HepG2 (cell line): Measurements from ENCODE around the gene ATP13A2. TPM values are rescaled to one million over a fixed set of nuclear protein-coding genes. Genes with fewer than 3 reads are reported as not detected.

Source experiments
- CC2D1A ChIP-seq: sonication (generic); formaldehyde crosslinking; IDR thresholded peaks from 2 replicates; pipeline ENCODE4 v1.8.1; 2023; ENCODE audit warnings: mild to moderate bottlenecking, missing genetic modification reagents
- FIP1L1 ChIP-seq: fragments of 200-400 bp; formaldehyde crosslinking; IDR thresholded peaks from 2 replicates; pipeline ENCODE4 v1.6.1; 2018; ENCODE audit warnings: low read depth, mild to moderate bottlenecking, low read length, moderate library complexity, borderline replicate concordance; ENCODE audit not compliant: insufficient read depth
- FLYWCH1 ChIP-seq: sonication (generic); formaldehyde crosslinking; IDR thresholded peaks from 2 replicates; pipeline ENCODE4 v1.8.1; 2023; ENCODE audit warnings: mild to moderate bottlenecking, missing genetic modification reagents
- HMG20A ChIP-seq: IDR thresholded peaks from 2 replicates; pipeline ENCODE4 v1.6.1; 2016; ENCODE audit warnings: borderline replicate concordance
- NR3C1 ChIP-seq: sonication (generic); formaldehyde crosslinking; IDR thresholded peaks from 2 replicates; pipeline ENCODE4 v1.4.0; 2020; ENCODE audit warnings: missing genetic modification reagents
- PLRG1 ChIP-seq: fragments of 450-650 bp; conservative IDR thresholded peaks from 2 replicates; pipeline ENCODE4 v1.6.1; 2016
- PPARG ChIP-seq: conservative IDR thresholded peaks from 2 replicates; pipeline ENCODE4 v1.6.1; 2016; ENCODE audit warnings: missing biosample characterization, missing genetic modification reagents
- REPIN1 ChIP-seq: sonication (generic); formaldehyde crosslinking; IDR thresholded peaks from 2 replicates; pipeline ENCODE4 v1.8.0; 2022; ENCODE audit warnings: missing genetic modification reagents, low read depth, mild to moderate bottlenecking, borderline replicate concordance
- SMC3 ChIP-seq: IDR thresholded peaks from 2 replicates; pipeline ENCODE4 v1.6.1; 2011; ENCODE audit warnings: low read length, improper control_type of control experiment
- TAF1 ChIP-seq: sonication (generic); formaldehyde crosslinking; IDR thresholded peaks from 2 replicates; pipeline ENCODE4 v1.4.0; 2020; ENCODE audit warnings: missing genetic modification reagents
- ZNF138 ChIP-seq: sonication (generic); formaldehyde crosslinking; IDR thresholded peaks from 2 replicates; pipeline ENCODE4 v1.5.0; 2020; ENCODE audit warnings: mild to moderate bottlenecking, low read depth, missing genetic modification reagents
- ZNF207 ChIP-seq: fragments of 450-650 bp; IDR thresholded peaks from 2 replicates; pipeline ENCODE4 v1.6.1; 2016; ENCODE audit warnings: antibody characterized with exemption, borderline replicate concordance
- ZNF253 ChIP-seq: sonication (generic); formaldehyde crosslinking; IDR thresholded peaks from 2 replicates; pipeline ENCODE4 v1.8.0; 2022; ENCODE audit warnings: mild to moderate bottlenecking, missing genetic modification reagents, borderline replicate concordance
- ZNF260 ChIP-seq: sonication (generic); formaldehyde crosslinking; IDR thresholded peaks from 2 replicates; pipeline ENCODE4 v1.4.0; 2020; ENCODE audit warnings: missing genetic modification reagents, low read depth, mild to moderate bottlenecking, borderline replicate concordance
- ZNF326 ChIP-seq: sonication (generic); formaldehyde crosslinking; IDR thresholded peaks from 2 replicates; pipeline ENCODE4 v1.4.0; 2020; ENCODE audit warnings: missing genetic modification reagents, borderline replicate concordance
- ZNF337 ChIP-seq: sonication (generic); formaldehyde crosslinking; IDR thresholded peaks from 2 replicates; pipeline ENCODE4 v1.5.1; 2020; ENCODE audit warnings: missing genetic modification reagents, low read depth, mild to moderate bottlenecking, borderline replicate concordance
- ZNF777 ChIP-seq: sonication (generic); formaldehyde crosslinking; IDR thresholded peaks from 2 replicates; pipeline ENCODE4 v1.4.0; 2020; ENCODE audit warnings: missing genetic modification reagents
- ZNF781 ChIP-seq: sonication (generic); formaldehyde crosslinking; IDR thresholded peaks from 2 replicates; pipeline ENCODE4 v1.5.1; 2020; ENCODE audit warnings: borderline replicate concordance, mild to moderate bottlenecking, missing genetic modification reagents; ENCODE audit errors: not compliant biosample characterization
- polyA plus RNA-seq, 8 experiments: library from polyadenylated mRNA; depleted of rRNA in 3 of 8; stranded (reverse) in 7 of 8; unstranded in 1 of 8; fragments of >200 nt; fragmentation: Illumina TruSeq in 4 of 8; extraction: Trizol in 4 of 8; gene quantifications; 2 replicates each; pipeline versions ENCODE4 v1.2.1 to v1.2.3, GENCODE V29; 2011 to 2016; ENCODE audit warnings: low read depth in 4 of 8, missing spikeins in 1 of 8, mixed read lengths in 1 of 8; ENCODE audit not compliant: insufficient read depth in 1 of 8
- total RNA-seq, 5 experiments: library from RNA; depleted of rRNA; stranded (reverse); fragments of >200 nt; fragmentation: Illumina TruSeq; extraction: Trizol; gene quantifications; 2 replicates each; pipeline ENCODE4 v1.2.3, GENCODE V29; 2016; ENCODE audit warnings: low read depth in 1 of 5
- TF ChIP-seq, protein P1 (sequence below): sonication (generic); formaldehyde crosslinking; IDR thresholded peaks from 2 replicates; pipeline ENCODE4 v1.4.0; 2020; ENCODE audit warnings: missing genetic modification reagents, borderline replicate concordance
- TF ChIP-seq, protein P2 (sequence below): sonication (generic); formaldehyde crosslinking; IDR thresholded peaks from one replicate; pipeline ENCODE4 v1.5.1; 2020; ENCODE audit warnings: mild to moderate bottlenecking, missing genetic modification reagents; ENCODE audit errors: not compliant biosample characterization

Gene ATP13A2
- total and polyA plus RNA-seq, 2 of the 13 experiments (the other 11 are each of a cell fraction or from before 2014, with no cell fraction given), result 13.2 to 16.2 TPM

DNA sequence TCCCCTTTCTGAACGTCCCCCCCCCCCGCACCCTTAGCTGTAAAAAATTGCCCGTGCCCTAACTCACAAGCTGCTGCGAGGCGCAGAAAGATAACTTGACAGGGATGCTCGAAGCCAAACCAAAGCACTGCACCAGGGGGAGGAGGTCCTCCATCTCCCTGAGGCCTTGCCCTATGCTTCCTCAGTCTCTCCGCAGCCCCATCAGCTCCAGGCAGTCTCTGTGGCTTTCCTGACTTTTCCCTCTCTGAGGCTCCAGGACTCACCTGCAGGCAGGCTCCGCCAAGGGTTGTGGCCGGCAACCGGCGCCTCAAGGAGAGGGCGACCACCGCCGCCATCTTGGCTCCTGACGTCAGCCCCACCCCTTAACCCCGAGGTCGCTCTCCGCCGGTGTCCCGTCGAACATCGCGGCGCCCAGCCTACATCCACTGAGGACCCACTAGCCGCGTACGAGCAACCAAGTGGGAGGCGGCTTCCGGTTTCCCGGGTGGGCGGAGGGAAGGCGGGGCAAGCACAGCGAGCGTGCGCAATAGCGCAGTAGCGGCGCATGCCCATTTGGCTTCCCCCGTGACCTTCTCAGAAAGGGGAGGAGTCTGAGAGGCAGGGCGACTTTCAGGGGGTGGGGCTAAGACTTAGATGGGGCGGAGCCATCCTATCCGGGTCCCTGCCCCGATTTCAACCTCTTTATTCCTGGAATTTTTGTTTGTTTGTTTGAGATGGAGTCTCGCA lies 42.1 kb upstream of the ATP13A2 start, which contains the start of gene SDHB (continued):
- TF ChIP-seq, protein P1, sequence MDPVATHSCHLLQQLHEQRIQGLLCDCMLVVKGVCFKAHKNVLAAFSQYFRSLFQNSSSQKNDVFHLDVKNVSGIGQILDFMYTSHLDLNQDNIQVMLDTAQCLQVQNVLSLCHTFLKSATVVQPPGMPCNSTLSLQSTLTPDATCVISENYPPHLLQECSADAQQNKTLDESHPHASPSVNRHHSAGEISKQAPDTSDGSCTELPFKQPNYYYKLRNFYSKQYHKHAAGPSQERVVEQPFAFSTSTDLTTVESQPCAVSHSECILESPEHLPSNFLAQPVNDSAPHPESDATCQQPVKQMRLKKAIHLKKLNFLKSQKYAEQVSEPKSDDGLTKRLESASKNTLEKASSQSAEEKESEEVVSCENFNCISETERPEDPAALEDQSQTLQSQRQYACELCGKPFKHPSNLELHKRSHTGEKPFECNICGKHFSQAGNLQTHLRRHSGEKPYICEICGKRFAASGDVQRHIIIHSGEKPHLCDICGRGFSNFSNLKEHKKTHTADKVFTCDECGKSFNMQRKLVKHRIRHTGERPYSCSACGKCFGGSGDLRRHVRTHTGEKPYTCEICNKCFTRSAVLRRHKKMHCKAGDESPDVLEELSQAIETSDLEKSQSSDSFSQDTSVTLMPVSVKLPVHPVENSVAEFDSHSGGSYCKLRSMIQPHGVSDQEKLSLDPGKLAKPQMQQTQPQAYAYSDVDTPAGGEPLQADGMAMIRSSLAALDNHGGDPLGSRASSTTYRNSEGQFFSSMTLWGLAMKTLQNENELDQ, result no peak
- no peak for TF ChIP-seq NR3C1 (CRISPR knock-in tag)
- TF ChIP-seq ZNF253, result no peak
- no peak for TF ChIP-seq ZNF326 (CRISPR knock-in tag)
- TF ChIP-seq PLRG1, result no peak
- TF ChIP-seq FIP1L1, result no peak
- no peak for TF ChIP-seq ZNF207
- TF ChIP-seq ZNF777 (CRISPR knock-in tag), result peak; percentile 94
- TF ChIP-seq SMC3, result no peak
- TF ChIP-seq ZNF781 (CRISPR knock-in tag), result no peak
- TF ChIP-seq HMG20A, result no peak
- TF ChIP-seq ZNF260 (CRISPR knock-in tag), result no peak
- TF ChIP-seq PPARG (CRISPR knock-in tag), result no peak
- TF ChIP-seq REPIN1 (CRISPR knock-in tag), result peak; percentile 88
- no peak for TF ChIP-seq CC2D1A (CRISPR knock-in tag)
- TF ChIP-seq TAF1 (CRISPR knock-in tag), result peak; percentile 86
- no peak for TF ChIP-seq ZNF138 (CRISPR knock-in tag)
- TF ChIP-seq FLYWCH1, result no peak
- 0 out of 2 replicates have a peak, but pooled peaks have one; percentile 22 for TF ChIP-seq ZNF337
- TF ChIP-seq, protein P2, sequence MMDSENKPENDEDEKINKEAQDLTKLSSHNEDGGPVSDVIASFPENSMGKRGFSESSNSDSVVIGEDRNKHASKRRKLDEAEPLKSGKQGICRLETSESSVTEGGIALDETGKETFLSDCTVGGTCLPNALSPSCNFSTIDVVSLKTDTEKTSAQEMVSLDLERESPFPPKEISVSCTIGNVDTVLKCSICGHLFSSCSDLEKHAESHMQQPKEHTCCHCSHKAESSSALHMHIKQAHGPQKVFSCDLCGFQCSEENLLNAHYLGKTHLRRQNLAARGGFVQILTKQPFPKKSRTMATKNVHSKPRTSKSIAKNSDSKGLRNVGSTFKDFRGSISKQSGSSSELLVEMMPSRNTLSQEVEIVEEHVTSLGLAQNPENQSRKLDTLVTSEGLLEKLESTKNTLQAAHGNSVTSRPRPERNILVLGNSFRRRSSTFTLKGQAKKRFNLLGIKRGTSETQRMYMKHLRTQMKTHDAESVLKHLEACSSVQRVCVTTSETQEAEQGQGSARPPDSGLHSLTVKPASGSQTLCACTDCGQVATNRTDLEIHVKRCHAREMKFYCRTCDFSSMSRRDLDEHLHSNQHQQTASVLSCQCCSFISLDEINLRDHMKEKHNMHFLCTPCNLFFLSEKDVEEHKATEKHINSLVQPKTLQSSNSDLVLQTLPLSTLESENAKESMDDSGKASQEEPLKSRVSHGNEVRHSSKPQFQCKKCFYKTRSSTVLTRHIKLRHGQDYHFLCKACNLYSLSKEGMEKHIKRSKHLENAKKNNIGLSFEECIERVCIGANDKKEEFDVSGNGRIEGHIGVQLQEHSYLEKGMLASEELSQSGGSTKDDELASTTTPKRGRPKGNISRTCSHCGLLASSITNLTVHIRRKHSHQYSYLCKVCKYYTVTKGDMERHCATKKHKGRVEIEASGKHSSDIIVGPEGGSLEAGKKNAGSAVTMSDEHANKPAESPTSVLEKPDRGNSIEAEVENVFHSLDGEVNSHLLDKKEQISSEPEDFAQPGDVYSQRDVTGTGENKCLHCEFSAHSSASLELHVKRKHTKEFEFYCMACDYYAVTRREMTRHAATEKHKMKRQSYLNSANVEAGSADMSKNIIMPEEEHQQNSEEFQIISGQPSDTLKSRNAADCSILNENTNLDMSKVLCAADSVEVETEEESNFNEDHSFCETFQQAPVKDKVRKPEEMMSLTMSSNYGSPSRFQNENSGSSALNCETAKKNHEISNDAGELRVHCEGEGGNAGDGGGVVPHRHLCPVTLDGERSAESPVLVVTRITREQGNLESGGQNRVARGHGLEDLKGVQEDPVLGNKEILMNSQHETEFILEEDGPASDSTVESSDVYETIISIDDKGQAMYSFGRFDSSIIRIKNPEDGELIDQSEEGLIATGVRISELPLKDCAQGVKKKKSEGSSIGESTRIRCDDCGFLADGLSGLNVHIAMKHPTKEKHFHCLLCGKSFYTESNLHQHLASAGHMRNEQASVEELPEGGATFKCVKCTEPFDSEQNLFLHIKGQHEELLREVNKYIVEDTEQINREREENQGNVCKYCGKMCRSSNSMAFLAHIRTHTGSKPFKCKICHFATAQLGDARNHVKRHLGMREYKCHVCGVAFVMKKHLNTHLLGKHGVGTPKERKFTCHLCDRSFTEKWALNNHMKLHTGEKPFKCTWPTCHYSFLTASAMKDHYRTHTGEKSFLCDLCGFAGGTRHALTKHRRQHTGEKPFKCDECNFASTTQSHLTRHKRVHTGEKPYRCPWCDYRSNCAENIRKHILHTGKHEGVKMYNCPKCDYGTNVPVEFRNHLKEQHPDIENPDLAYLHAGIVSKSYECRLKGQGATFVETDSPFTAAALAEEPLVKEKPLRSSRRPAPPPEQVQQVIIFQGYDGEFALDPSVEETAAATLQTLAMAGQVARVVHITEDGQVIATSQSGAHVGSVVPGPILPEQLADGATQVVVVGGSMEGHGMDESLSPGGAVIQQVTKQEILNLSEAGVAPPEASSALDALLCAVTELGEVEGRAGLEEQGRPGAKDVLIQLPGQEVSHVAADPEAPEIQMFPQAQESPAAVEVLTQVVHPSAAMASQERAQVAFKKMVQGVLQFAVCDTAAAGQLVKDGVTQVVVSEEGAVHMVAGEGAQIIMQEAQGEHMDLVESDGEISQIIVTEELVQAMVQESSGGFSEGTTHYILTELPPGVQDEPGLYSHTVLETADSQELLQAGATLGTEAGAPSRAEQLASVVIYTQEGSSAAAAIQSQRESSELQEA (CRISPR knock-in tag), result no peak
